ENCODE measurements around the gene RTL3.

Gene RTL3

GRCh38 chrX:78658845-78659744 is at the start of gene RTL3:
Gene RTL3 (minus strand): TSS chrX:78659328. CDS start chrX:78658420, 908 bp downstream.
- no peak within 1 kb of the TSS for H3K4me3 ChIP-seq (ENCODE audit: low read depth, low read length)
- no peak for TF ChIP-seq CTCF (IDR thresholded peaks at IDR 0.05; ENCODE audit: low read depth, low read length)

GRCh38 chrX:78708816-78709215 is 49.7 kb upstream of the RTL3 start:
- H3K4me3 ChIP-seq (ENCODE audit: low read depth, low read length) = no peak overlapping the region
- no peak for TF ChIP-seq CTCF (IDR thresholded peaks at IDR 0.05; ENCODE audit: low read depth, low read length)

GRCh38 chrX:78708262-78708661 is 49.1 kb upstream of the RTL3 start:
- H3K4me3 ChIP-seq (ENCODE audit: low read depth, low read length) = no peak overlapping the region
- TF ChIP-seq CTCF (IDR thresholded peaks at IDR 0.05; ENCODE audit: low read depth, low read length) = peak; percentile 50

GRCh38 chrX:78706071-78706470 is 46.9 kb upstream of the RTL3 start:
- TF ChIP-seq CTCF (IDR thresholded peaks at IDR 0.05; ENCODE audit: low read depth, low read length) = no peak
- no peak overlapping the region for H3K4me3 ChIP-seq (ENCODE audit: low read depth, low read length)

GRCh38 chrX:78693536-78693935 is 34.4 kb upstream of the RTL3 start:
- H3K4me3 ChIP-seq (ENCODE audit: low read depth, low read length) = no peak overlapping the region
- TF ChIP-seq CTCF (IDR thresholded peaks at IDR 0.05; ENCODE audit: low read depth, low read length) = no peak

- TF ChIP-seq CTCF (IDR thresholded peaks at IDR 0.05; ENCODE audit: low read depth, low read length) = no peak
- no peak overlapping the region for H3K4me3 ChIP-seq (ENCODE audit: low read depth, low read length)
Observed at GRCh38 chrX:78693012-78693411, 33.9 kb upstream of the RTL3 start.

GRCh38 chrX:78687586-78687985 is 28.5 kb upstream of the RTL3 start:
- H3K4me3 ChIP-seq (ENCODE audit: low read depth, low read length) = no peak overlapping the region
- no peak for TF ChIP-seq CTCF (IDR thresholded peaks at IDR 0.05; ENCODE audit: low read depth, low read length)

Measured in WI38 (cell line).